Sigmoid colon (tissue), 7 donors: ENCODE measurements around the gene UBE2E2. TPM values are rescaled to one million over a fixed set of nuclear protein-coding genes. Genes with fewer than 3 reads are reported as not detected.
A peak's percentile ranks its signal among the peaks of the same experiment; 100 is the strongest.

Source experiments
- DNase-seq: peaks from one replicate; pipeline ENCODE4 v3.0.0-alpha.2; 2019
- H3K27ac ChIP-seq, 4 donors: fragments of 200-600 bp; sonication (generic); one replicate each; pipeline ENCODE4 v1.5.1; 2016 to 2019; ENCODE audit warnings: mild to moderate bottlenecking in 1 of 4
- H3K27me3 ChIP-seq, 3 donors: fragments of 200-600 bp; sonication (generic); one replicate each; pipeline ENCODE4 v1.5.1; 2019; ENCODE audit warnings: mild to moderate bottlenecking in 1 of 3
- H3K36me3 ChIP-seq, 4 donors: fragments of 200-600 bp; sonication (generic); one replicate each; pipeline ENCODE4 v1.5.1; 2016 to 2019
- H3K4me1 ChIP-seq, 4 donors: fragments of 200-600 bp; sonication (generic); one replicate each; pipeline ENCODE4 v1.5.1; 2017 to 2019
- H3K4me3 ChIP-seq, 4 donors: fragments of 200-600 bp; sonication (generic); one replicate each; pipeline ENCODE4 v1.5.1; 2017 to 2019; ENCODE audit warnings: mild to moderate bottlenecking in 2 of 4, moderate library complexity in 1 of 4
- H3K9me3 ChIP-seq, 4 donors: fragments of 200-600 bp in 3 of 4; sonication (generic) in 3 of 4; one replicate each; pipeline versions ENCODE4 v1.5.1 to v1.6.1; 2013 to 2019
- EP300 ChIP-seq, 4 donors: sonication (generic); formaldehyde crosslinking; IDR thresholded peaks; one replicate each; pipeline ENCODE4 v1.6.1; 2017; ENCODE audit warnings: antibody characterized with exemption in 4 of 4
- POLR2A ChIP-seq, 2 donors: fragments of 450-650 bp; IDR thresholded peaks; one replicate each; pipeline ENCODE4 v1.6.1; 2016; ENCODE audit warnings: antibody characterized with exemption in 2 of 2, mild to moderate bottlenecking in 2 of 2, moderate library complexity in 2 of 2
- POLR2AphosphoS5 ChIP-seq, 4 donors: sonication (generic); formaldehyde crosslinking; IDR thresholded peaks; one replicate each; pipeline ENCODE4 v1.6.1; 2017; ENCODE audit warnings: antibody characterized with exemption in 4 of 4
- WGBS, 2 donors: extraction: QIAGEN DNeasy Blood & Tissue Kit; methylation state at CpG; one replicate each; pipeline ENCODE4 v1.1.7; 2013; 5-methylcytosine and 5-hydroxymethylcytosine counted together
- intact Hi-C: fragments of 100-400 bp; cut with DNase I; formaldehyde crosslinking; loops from one replicate; pipeline ENCODE4 v1.15.1; 2023
- polyA plus RNA-seq, 3 donors: library from polyadenylated mRNA; stranded (reverse); fragments of 200-250 nt; gene quantifications; one replicate each; pipeline ENCODE4 v1.2.3, GENCODE V29; 2013
- total RNA-seq, 4 donors: library from RNA; depleted of rRNA; stranded (reverse); fragments of >200 nt; gene quantifications; one replicate each; pipeline ENCODE4 v1.1.0, GENCODE V29; 2016
- TF ChIP-seq, protein P1 (sequence below), 4 experiments: fragments of 450-650 bp in 3 of 4; fragments of 200-600 bp in 1 of 4; IDR thresholded peaks; one replicate each; pipeline ENCODE4 v1.5.1; 2016 to 2019; ENCODE audit warnings: antibody characterized with exemption in 4 of 4, mild to moderate bottlenecking in 3 of 4, moderate library complexity in 2 of 4
- donor health status: healthy with polysubstance abuse.
- donor health status: Bipolar disorder and iron deficiency.
- donor health status: healthy.

Gene UBE2E2
- total and polyA plus RNA-seq, 7 donors: 3.7 to 135 (median 34.6) TPM

DNA sequence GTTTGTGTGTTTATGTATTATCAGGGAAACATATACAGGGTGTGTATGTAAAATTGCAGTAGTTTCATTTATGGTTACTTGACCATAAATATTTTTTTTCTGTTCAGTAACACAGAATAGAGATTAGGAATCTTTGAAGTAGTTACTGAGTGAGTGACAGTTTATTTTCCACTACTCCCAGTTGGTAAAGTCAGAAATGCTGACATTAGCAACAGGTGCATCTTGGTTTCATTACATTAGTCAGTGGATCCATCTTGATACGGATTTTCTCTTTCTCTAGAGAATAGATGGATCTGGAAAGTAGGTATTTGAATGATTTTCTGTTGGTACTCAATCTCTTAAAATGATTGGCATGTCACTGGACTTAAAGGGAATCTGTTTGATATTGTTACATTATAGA lies 6.0 kb downstream of the UBE2E2 start:
- no peak for TF ChIP-seq POLR2AphosphoS5 (IDR thresholded peaks at IDR 0.05)
- Histone ChIP-seq H3K9me3 (no peaks in the 10 kb centered on the region), H3K27me3 (no peaks in the 10 kb centered on the region), H3K4me1 (peaks cover 0 to 31% (median 19%) of the 10 kb centered on the region in 4 donors), H3K27ac (no peak overlapping the region), H3K4me3 (no peak overlapping the region), H3K36me3 (peaks cover 0 to 12% (median 0%) of the 10 kb centered on the region in 4 donors)
- WGBS, 2 donors: 0 to 30% methylated on average over 1 of the region's 1 CpG
- no peak for DNase-seq
- intact Hi-C loops: loop anchor here (10.0 kb wide), 3 partner anchors 246 to 476 kb away; no protein-coding TSS in a partner anchor

DNA sequence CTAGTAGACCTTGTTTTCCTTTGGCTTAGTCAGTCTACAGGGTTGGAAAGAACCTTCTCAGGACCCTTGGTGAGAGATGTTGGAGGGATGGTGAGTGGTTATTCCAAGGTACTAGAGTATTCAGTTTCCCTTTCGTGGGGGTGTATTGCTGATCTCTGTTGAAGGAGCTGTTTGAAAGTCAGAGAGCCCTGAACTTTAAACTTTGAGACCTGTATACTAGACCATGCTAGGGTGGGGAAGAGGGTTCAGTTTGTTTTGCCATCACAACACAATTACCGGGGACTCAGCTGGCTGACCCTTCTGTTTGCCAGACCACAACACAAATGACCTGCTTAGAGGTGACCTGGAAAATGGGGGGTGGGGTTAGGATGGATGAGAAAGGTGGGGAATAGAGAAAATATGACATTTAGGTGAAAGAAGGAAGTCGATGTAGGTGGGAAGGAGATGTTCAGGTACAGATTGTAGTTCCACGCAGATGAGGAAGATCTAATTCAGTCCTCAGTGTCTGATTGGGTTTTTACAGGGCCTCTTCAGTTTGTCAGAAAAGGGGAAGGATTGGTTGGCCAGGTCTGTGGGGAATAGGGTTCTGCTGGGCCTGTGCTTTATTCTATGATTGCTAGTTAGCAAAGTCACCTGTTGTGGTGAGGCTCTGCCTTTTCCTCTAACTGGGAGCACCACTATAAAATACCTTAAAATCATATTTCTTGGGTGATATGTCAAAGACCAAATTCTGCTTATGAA lies 6.8 kb downstream of the UBE2E2 start:
- 82 to 87% methylated on average over 4 of the region's 4 CpGs for WGBS, 2 donors
- Histone ChIP-seq H3K27me3 (no peaks in the 10 kb centered on the region), H3K27ac (no peak overlapping the region), H3K9me3 (no peaks in the 10 kb centered on the region), H3K4me3 (no peak overlapping the region), H3K36me3 (peaks cover 0 to 12% (median 0%) of the 10 kb centered on the region in 4 donors), H3K4me1 (peaks cover 0 to 26% (median 11%) of the 10 kb centered on the region in 4 donors)
- TF ChIP-seq, protein P1, sequence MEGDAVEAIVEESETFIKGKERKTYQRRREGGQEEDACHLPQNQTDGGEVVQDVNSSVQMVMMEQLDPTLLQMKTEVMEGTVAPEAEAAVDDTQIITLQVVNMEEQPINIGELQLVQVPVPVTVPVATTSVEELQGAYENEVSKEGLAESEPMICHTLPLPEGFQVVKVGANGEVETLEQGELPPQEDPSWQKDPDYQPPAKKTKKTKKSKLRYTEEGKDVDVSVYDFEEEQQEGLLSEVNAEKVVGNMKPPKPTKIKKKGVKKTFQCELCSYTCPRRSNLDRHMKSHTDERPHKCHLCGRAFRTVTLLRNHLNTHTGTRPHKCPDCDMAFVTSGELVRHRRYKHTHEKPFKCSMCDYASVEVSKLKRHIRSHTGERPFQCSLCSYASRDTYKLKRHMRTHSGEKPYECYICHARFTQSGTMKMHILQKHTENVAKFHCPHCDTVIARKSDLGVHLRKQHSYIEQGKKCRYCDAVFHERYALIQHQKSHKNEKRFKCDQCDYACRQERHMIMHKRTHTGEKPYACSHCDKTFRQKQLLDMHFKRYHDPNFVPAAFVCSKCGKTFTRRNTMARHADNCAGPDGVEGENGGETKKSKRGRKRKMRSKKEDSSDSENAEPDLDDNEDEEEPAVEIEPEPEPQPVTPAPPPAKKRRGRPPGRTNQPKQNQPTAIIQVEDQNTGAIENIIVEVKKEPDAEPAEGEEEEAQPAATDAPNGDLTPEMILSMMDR (IDR thresholded peaks at IDR 0.05): no peak
- TF ChIP-seq POLR2AphosphoS5 (IDR thresholded peaks at IDR 0.05) (no peak), EP300 (IDR thresholded peaks at IDR 0.05) (no peak), POLR2A (IDR thresholded peaks at IDR 0.05) (no peak)
- intact Hi-C loops: loop anchor here (10.0 kb wide), 3 partner anchors 245 to 475 kb away; no protein-coding TSS in a partner anchor
- no peak for DNase-seq

DNA sequence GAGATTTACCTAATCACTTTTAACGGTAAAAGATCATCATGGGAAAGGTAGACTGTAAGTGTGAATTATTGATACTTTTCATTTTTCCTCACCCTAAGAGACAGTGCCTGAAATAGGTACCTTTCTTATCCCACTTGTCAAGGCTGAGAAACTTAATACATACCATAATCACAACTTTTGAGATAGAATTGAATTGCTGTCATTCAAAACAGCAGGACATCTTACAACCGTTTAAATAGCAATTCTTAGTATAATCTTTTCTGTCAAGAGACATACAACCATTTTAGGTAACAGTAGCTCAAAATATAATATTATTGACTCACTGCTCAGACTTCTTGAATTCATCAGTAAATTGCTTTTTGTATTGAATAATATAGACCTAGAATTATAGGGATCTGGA lies 10.7 kb downstream of the UBE2E2 start:
- DNase-seq: no peak
- peaks cover 0 to 12% (median 0%) of the 10 kb centered on the region in 4 donors for H3K36me3 ChIP-seq
- H3K27me3 ChIP-seq: no peaks in the 10 kb centered on the region
- peaks cover 0 to 30% (median 22%) of the 10 kb centered on the region in 4 donors for H3K4me1 ChIP-seq
- H3K9me3 ChIP-seq: no peaks in the 10 kb centered on the region
- no peak overlapping the region for H3K27ac ChIP-seq
- TF ChIP-seq EP300 (IDR thresholded peaks at IDR 0.05) (no peak), POLR2A (IDR thresholded peaks at IDR 0.05) (no peak), POLR2AphosphoS5 (IDR thresholded peaks at IDR 0.05) (no peak)
- TF ChIP-seq, protein P1 (IDR thresholded peaks at IDR 0.05): no peak
- intact Hi-C loops: no loop called here
- no peak overlapping the region for H3K4me3 ChIP-seq
- WGBS, 2 donors: 45 to 55% methylated on average over 2 of the region's 2 CpGs

DNA sequence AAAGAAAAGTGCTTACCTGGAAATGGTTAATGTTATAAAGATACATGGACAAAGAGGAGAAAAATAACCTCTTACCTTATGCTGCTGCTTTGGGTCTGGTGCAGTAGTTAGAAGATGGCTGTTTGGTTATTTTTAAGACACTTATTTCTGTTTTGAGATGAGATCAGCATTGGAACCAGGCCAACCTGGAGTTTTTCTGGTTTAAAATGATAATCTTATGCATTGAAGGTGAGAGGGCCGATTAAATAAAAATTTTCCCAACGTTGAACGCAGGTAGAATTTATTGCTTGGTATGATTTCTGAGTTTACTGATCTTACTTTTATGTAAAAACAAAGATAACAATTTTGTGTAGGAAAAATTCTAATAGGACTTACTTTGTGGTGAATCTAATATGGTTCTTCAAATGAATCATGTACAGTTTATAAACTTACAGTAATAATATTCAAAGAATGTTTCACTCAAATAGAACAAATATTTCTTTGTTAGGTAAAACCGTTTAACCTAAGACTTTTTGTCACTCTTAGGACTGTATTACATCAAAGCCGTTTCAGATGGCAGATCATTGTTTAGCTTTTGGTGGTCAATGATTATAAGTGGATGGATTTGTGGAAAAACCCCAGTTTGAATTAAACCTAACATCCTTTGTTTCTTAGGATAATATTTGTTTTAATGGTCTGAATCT lies 14.9 kb downstream of the UBE2E2 start:
- DNase-seq: no peak
- intact Hi-C loops: no loop called here
- no peaks in the 10 kb centered on the region for H3K36me3 ChIP-seq
- 68 to 80% methylated on average over 5 of the region's 5 CpGs for WGBS, 2 donors
- H3K27me3 ChIP-seq: no peaks in the 10 kb centered on the region
- peaks cover 0 to 52% (median 35%) of the 10 kb centered on the region in 4 donors for H3K4me1 ChIP-seq
- H3K27ac ChIP-seq: no peak overlapping the region
- H3K4me3 ChIP-seq: no peak overlapping the region
- H3K9me3 ChIP-seq: no peaks in the 10 kb centered on the region
- TF ChIP-seq POLR2A (IDR thresholded peaks at IDR 0.05) (no peak), POLR2AphosphoS5 (IDR thresholded peaks at IDR 0.05) (no peak), EP300 (IDR thresholded peaks at IDR 0.05) (no peak)
- TF ChIP-seq, protein P1 (IDR thresholded peaks at IDR 0.05): no peak

DNA sequence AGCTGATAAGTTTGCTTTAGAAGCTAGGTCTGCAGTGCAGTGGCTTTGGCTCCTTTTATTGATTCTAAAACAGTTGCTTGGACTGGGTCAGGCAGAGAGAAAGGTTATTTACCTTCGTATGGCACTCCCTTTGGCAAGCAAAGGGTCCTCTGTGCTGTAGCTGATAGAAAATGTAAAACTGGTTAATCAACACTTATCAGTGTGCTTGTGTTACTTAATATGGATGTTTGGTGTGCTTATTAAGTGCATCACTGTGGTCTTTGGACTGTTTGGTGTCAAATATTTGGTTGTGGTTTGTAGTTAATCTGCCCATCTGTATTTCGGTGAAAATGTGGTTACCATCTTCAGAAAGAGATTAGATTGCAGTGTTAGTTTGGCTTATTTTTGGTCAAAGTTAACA lies 16.0 kb downstream of the UBE2E2 start:
- intact Hi-C loops: no loop called here
- H3K27ac ChIP-seq: peak overlapping the region in 1 of 4 donors; percentile 14
- TF ChIP-seq, protein P1 (IDR thresholded peaks at IDR 0.05): no peak
- TF ChIP-seq EP300 (IDR thresholded peaks at IDR 0.05): no peak
- TF ChIP-seq POLR2A (IDR thresholded peaks at IDR 0.05): no peak
- no peak for TF ChIP-seq POLR2AphosphoS5 (IDR thresholded peaks at IDR 0.05)
- H3K9me3 ChIP-seq: no peaks in the 10 kb centered on the region
- no peak for DNase-seq
- WGBS, 2 donors: 36 to 43% methylated on average over 2 of the region's 2 CpGs
- H3K4me1 ChIP-seq: peaks cover 0 to 52% (median 35%) of the 10 kb centered on the region in 4 donors
- no peaks in the 10 kb centered on the region for H3K27me3 ChIP-seq
- no peak overlapping the region for H3K4me3 ChIP-seq
- H3K36me3 ChIP-seq: no peaks in the 10 kb centered on the region
